SK-N-SH treated with all-trans-retinoic acid at 6 μM for 48 hours (cell line): Measurements from ENCODE around the gene IL15RA.

Experiments used
- ATAC-seq: fragments of 200-7000 bp; cut with Tn5 transposase; 3 replicates; pipeline ENCODE4 v1.9.1; 2020; ENCODE audit warnings: mild to moderate bottlenecking, moderate library complexity
- BACH2 ChIP-seq: fragments of 250-450 bp; sonication (Bioruptor Pico); IDR thresholded peaks from 2 replicates; pipeline ENCODE4 v1.9.0; 2021; ENCODE audit warnings: mild to moderate bottlenecking, borderline replicate concordance
- CSDC2 ChIP-seq: fragments of 250-450 bp; sonication (Bioruptor Pico); IDR thresholded peaks from 2 replicates; pipeline ENCODE4 v1.5.0; 2020; ENCODE audit warnings: mild to moderate bottlenecking, moderate library complexity
- ESRRG ChIP-seq: fragments of 250-450 bp; sonication (Bioruptor Pico); IDR thresholded peaks from 2 replicates; pipeline ENCODE4 v1.6.1; 2021; ENCODE audit warnings: mild to moderate bottlenecking
- GLIS3 ChIP-seq: fragments of 250-450 bp; sonication (Bioruptor Pico); IDR thresholded peaks from 2 replicates; pipeline ENCODE4 v1.5.0; 2020; ENCODE audit warnings: mild to moderate bottlenecking, moderate library complexity
- ISL1 ChIP-seq: fragments of 250-450 bp; sonication (Bioruptor Pico); IDR thresholded peaks from 2 replicates; pipeline ENCODE4 v2.1.2; 2022; ENCODE audit warnings: mild to moderate bottlenecking, moderate library complexity
- OSR1 ChIP-seq: fragments of 250-450 bp; sonication (Bioruptor Pico); IDR thresholded peaks from 2 replicates; pipeline ENCODE4 v1.8.0; 2022; ENCODE audit warnings: moderate library complexity, mild to moderate bottlenecking, inconsistent platforms
- POU6F1 ChIP-seq: fragments of 250-450 bp; sonication (Bioruptor Pico); IDR thresholded peaks from 2 replicates; pipeline ENCODE4 v1.8.0; 2021; ENCODE audit warnings: low read depth, mild to moderate bottlenecking, moderate library complexity, borderline replicate concordance
- PPARA ChIP-seq: fragments of 250-450 bp; sonication (Bioruptor Pico); IDR thresholded peaks from 2 replicates; pipeline ENCODE4 v1.5.0; 2020; ENCODE audit warnings: mild to moderate bottlenecking, borderline replicate concordance
- RARB ChIP-seq: fragments of 250-450 bp; sonication (Bioruptor Pico); IDR thresholded peaks from 2 replicates; pipeline ENCODE4 v1.8.0; 2021; ENCODE audit warnings: mild to moderate bottlenecking, moderate library complexity
- SNAI2 ChIP-seq: fragments of 250-450 bp; sonication (Bioruptor Pico); IDR thresholded peaks from 2 replicates; pipeline ENCODE4 v1.5.0; 2020; ENCODE audit warnings: mild to moderate bottlenecking, moderate library complexity
- TCF4 ChIP-seq: fragments of 250-450 bp; sonication (Bioruptor Pico); IDR thresholded peaks from 2 replicates; pipeline ENCODE4 v1.8.0; 2021; ENCODE audit warnings: mild to moderate bottlenecking, moderate library complexity, borderline replicate concordance
- TOX ChIP-seq: fragments of 250-450 bp; sonication (Bioruptor Pico); IDR thresholded peaks from 2 replicates; pipeline ENCODE4 v1.8.0; 2021; ENCODE audit warnings: mild to moderate bottlenecking, moderate library complexity, borderline replicate concordance
- ZC3H10 ChIP-seq: fragments of 250-450 bp; sonication (Bioruptor Pico); IDR thresholded peaks from 2 replicates; pipeline ENCODE4 v1.5.1; 2021; ENCODE audit warnings: mild to moderate bottlenecking, moderate library complexity
- ZFP3 ChIP-seq: fragments of 250-450 bp; sonication (Bioruptor Pico); IDR thresholded peaks from 2 replicates; pipeline ENCODE4 v1.5.0; 2020; ENCODE audit warnings: mild to moderate bottlenecking, moderate library complexity
- ZFP30 ChIP-seq: fragments of 450-650 bp; formaldehyde crosslinking; IDR thresholded peaks from 2 replicates; pipeline ENCODE4 v1.5.0; 2022; ENCODE audit warnings: mild to moderate bottlenecking, moderate library complexity
- ZNF565 ChIP-seq: fragments of 450-650 bp; formaldehyde crosslinking; conservative IDR thresholded peaks from 2 replicates; pipeline ENCODE4 v1.5.0; 2020; ENCODE audit warnings: low read depth, mild to moderate bottlenecking, moderate library complexity
- ZNF70 ChIP-seq: fragments of 450-650 bp; formaldehyde crosslinking; IDR thresholded peaks from 2 replicates; pipeline ENCODE4 v1.5.0; 2020; ENCODE audit warnings: mild to moderate bottlenecking, moderate library complexity
- ZNF8 ChIP-seq: fragments of 450-650 bp; formaldehyde crosslinking; IDR thresholded peaks from 2 replicates; pipeline ENCODE4 v1.5.0; 2020; ENCODE audit warnings: mild to moderate bottlenecking, moderate library complexity
- TF ChIP-seq, protein P1 (sequence below): fragments of 250-450 bp; sonication (Bioruptor Pico); IDR thresholded peaks from 2 replicates; pipeline ENCODE4 v1.5.1; 2021; ENCODE audit warnings: mild to moderate bottlenecking, moderate library complexity
- TF ChIP-seq, protein P2 (sequence below): fragments of 250-450 bp; sonication (Bioruptor Pico); IDR thresholded peaks from 2 replicates; pipeline ENCODE4 v1.8.0; 2020; ENCODE audit warnings: mild to moderate bottlenecking, moderate library complexity, borderline replicate concordance

Gene IL15RA

GRCh38 chr10:5930272-5930671 lies 47.1 kb downstream of the IL15RA start:
- ATAC-seq: no peak
- TF ChIP-seq, protein P1, sequence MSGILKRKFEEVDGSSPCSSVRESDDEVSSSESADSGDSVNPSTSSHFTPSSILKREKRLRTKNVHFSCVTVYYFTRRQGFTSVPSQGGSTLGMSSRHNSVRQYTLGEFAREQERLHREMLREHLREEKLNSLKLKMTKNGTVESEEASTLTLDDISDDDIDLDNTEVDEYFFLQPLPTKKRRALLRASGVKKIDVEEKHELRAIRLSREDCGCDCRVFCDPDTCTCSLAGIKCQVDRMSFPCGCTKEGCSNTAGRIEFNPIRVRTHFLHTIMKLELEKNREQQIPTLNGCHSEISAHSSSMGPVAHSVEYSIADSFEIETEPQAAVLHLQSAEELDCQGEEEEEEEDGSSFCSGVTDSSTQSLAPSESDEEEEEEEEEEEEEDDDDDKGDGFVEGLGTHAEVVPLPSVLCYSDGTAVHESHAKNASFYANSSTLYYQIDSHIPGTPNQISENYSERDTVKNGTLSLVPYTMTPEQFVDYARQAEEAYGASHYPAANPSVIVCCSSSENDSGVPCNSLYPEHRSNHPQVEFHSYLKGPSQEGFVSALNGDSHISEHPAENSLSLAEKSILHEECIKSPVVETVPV (CRISPR knock-in tag): no peak
- no peak for TF ChIP-seq ZNF70 (CRISPR knock-in tag)
- no peak for TF ChIP-seq ZFP30 (CRISPR knock-in tag)
- no peak for TF ChIP-seq GLIS3 (CRISPR knock-in tag)
- TF ChIP-seq OSR1: no peak
- TF ChIP-seq ESRRG (CRISPR knock-in tag): no peak
- TF ChIP-seq ZNF565 (CRISPR knock-in tag): no peak
- TF ChIP-seq ZC3H10 (CRISPR knock-in tag): no peak
- TF ChIP-seq, protein P2, sequence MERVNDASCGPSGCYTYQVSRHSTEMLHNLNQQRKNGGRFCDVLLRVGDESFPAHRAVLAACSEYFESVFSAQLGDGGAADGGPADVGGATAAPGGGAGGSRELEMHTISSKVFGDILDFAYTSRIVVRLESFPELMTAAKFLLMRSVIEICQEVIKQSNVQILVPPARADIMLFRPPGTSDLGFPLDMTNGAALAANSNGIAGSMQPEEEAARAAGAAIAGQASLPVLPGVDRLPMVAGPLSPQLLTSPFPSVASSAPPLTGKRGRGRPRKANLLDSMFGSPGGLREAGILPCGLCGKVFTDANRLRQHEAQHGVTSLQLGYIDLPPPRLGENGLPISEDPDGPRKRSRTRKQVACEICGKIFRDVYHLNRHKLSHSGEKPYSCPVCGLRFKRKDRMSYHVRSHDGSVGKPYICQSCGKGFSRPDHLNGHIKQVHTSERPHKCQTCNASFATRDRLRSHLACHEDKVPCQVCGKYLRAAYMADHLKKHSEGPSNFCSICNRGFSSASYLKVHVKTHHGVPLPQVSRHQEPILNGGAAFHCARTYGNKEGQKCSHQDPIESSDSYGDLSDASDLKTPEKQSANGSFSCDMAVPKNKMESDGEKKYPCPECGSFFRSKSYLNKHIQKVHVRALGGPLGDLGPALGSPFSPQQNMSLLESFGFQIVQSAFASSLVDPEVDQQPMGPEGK: no peak
- TF ChIP-seq ISL1 (CRISPR knock-in tag): no peak

GRCh38 chr10:5929442-5929841 lies 47.9 kb downstream of the IL15RA start:
- TF ChIP-seq GLIS3 (CRISPR knock-in tag) (no peak), RARB (CRISPR knock-in tag) (no peak), TOX (no peak), ISL1 (CRISPR knock-in tag) (no peak), ZNF8 (CRISPR knock-in tag) (no peak), ZFP3 (CRISPR knock-in tag) (no peak), ESRRG (CRISPR knock-in tag) (no peak), CSDC2 (no peak), TCF4 (CRISPR knock-in tag) (no peak), ZC3H10 (CRISPR knock-in tag) (no peak), SNAI2 (CRISPR knock-in tag) (no peak)
- TF ChIP-seq, protein P2: no peak
- TF ChIP-seq, protein P1 (CRISPR knock-in tag): no peak
- ATAC-seq: no peak

DNA sequence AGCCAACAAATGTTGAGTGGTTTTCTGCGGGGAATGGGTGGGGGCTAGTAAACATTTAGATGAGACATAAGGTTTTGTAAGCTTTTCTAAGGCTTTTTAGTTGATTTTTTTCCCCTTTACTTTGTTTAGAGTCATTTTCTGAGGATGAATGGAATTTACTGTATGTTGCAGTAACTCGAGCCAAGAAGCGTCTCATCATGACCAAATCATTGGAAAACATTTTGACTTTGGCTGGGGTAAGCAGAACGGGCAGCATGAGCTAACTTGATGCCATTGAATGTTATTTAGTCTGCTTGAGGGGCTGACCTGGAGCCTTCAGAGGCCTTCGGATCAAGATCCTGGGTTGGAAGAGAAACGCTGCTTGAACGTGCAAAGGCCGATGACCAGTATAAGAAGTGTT lies 50.0 kb downstream of the IL15RA start:
- no peak; the same call in 1 of the 3 replicates for ATAC-seq
- TF ChIP-seq PPARA: no peak
- no peak for TF ChIP-seq GLIS3 (CRISPR knock-in tag)
- TF ChIP-seq, protein P2: no peak
- TF ChIP-seq POU6F1 (CRISPR knock-in tag): no peak
- no peak for TF ChIP-seq ESRRG (CRISPR knock-in tag)
- no peak for TF ChIP-seq TCF4 (CRISPR knock-in tag)
- no peak for TF ChIP-seq ZFP3 (CRISPR knock-in tag)
- TF ChIP-seq ZFP30 (CRISPR knock-in tag): no peak
- TF ChIP-seq, protein P1 (CRISPR knock-in tag): no peak
- no peak for TF ChIP-seq BACH2
- TF ChIP-seq CSDC2: no peak
